Progenitor cell of endocrine pancreas (in vitro differentiated cells): ENCODE data around the gene NFX1. TPM values are rescaled to one million over a fixed set of nuclear protein-coding genes. Genes with fewer than 3 reads are reported as not detected.
A peak's percentile ranks its signal among the peaks of the same experiment; 100 is the strongest.

Experiments used
- DNase-seq: peaks from one replicate; pipeline ENCODE4 v3.0.0; 2021; ENCODE audit warnings: low spot score; ENCODE audit not compliant: unreplicated experiment
- H3K27ac Mint-ChIP-seq: 2 replicates; pipeline ENCODE4 v1.8.0; 2021; ENCODE audit warnings: mild to moderate bottlenecking, moderate library complexity, mixed read lengths
- H3K27me3 Mint-ChIP-seq: 2 replicates; pipeline ENCODE4 v1.8.0; 2021; ENCODE audit warnings: mixed read lengths
- H3K36me3 Mint-ChIP-seq: 2 replicates; pipeline ENCODE4 v1.8.0; 2022; ENCODE audit warnings: mixed read lengths; ENCODE audit not compliant: insufficient read depth
- H3K4me1 Mint-ChIP-seq: 2 replicates; pipeline ENCODE4 v1.8.0; 2021; ENCODE audit warnings: low read depth, mixed read lengths
- H3K4me3 Mint-ChIP-seq: 2 replicates; pipeline ENCODE4 v1.8.0; 2021; ENCODE audit warnings: low read depth, mild to moderate bottlenecking, moderate library complexity, mixed read lengths
- H3K9me3 Mint-ChIP-seq: 2 replicates; pipeline ENCODE4 v1.8.0; 2021; ENCODE audit warnings: low read depth, mixed read lengths
- total RNA-seq: library from RNA; stranded (reverse); gene quantifications from 2 replicates; pipeline ENCODE4 v1.2.1, GENCODE V29; 2021
- TF ChIP-seq, protein P1 (sequence below): fragments of 200-600 bp; sonication (generic); IDR thresholded peaks from one replicate; pipeline ENCODE4 v1.5.0; 2021; ENCODE audit warnings: antibody characterized with exemption, mild to moderate bottlenecking; ENCODE audit not compliant: unreplicated experiment

The NFX1 gene
- total RNA-seq, 1 donor from 2014 or later = 29.4 TPM

GRCh38 chr9:33277484-33277883, 12.8 kb upstream of the NFX1 start:
- no peaks in the 10 kb centered on the region for H3K27me3 Mint-ChIP-seq
- H3K36me3 Mint-ChIP-seq = peaks cover 13% of the 10 kb centered on the region
- no peaks in the 10 kb centered on the region for H3K4me1 Mint-ChIP-seq

DNA sequence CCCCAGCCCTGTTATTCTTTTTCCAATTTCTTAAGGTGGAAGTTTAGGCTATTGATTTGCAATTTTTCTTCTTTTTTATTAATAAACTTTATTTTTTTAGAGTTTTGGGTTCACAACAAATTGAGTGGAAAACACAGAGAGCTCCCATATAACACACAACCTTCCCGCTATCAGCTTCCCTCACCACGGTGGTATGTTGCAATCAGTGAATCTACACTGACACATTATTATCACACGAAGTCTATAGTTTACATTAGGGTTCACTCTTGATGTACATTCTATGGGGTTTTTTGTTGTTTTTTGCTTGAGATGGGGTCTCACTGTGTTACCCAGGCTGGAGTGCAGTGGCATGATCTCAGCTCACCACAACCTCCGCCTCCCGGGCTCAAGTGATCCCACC, 4.8 kb upstream of the NFX1 start:
- H3K9me3 Mint-ChIP-seq = no peaks in the 10 kb centered on the region
- no peak overlapping the region for H3K4me3 Mint-ChIP-seq
- peaks cover under 1% of the 10 kb centered on the region for H3K36me3 Mint-ChIP-seq
- H3K27me3 Mint-ChIP-seq = no peaks in the 10 kb centered on the region
- TF ChIP-seq, protein P1, sequence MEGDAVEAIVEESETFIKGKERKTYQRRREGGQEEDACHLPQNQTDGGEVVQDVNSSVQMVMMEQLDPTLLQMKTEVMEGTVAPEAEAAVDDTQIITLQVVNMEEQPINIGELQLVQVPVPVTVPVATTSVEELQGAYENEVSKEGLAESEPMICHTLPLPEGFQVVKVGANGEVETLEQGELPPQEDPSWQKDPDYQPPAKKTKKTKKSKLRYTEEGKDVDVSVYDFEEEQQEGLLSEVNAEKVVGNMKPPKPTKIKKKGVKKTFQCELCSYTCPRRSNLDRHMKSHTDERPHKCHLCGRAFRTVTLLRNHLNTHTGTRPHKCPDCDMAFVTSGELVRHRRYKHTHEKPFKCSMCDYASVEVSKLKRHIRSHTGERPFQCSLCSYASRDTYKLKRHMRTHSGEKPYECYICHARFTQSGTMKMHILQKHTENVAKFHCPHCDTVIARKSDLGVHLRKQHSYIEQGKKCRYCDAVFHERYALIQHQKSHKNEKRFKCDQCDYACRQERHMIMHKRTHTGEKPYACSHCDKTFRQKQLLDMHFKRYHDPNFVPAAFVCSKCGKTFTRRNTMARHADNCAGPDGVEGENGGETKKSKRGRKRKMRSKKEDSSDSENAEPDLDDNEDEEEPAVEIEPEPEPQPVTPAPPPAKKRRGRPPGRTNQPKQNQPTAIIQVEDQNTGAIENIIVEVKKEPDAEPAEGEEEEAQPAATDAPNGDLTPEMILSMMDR = no peak
- H3K27ac Mint-ChIP-seq = no peak overlapping the region
- no peak for DNase-seq
- H3K4me1 Mint-ChIP-seq = peaks cover 1% of the 10 kb centered on the region

More at GRCh38 chr9:33277484-33277883, 12.8 kb upstream of the NFX1 start:
- DNase-seq = no peak
- no peak overlapping the region for H3K4me3 Mint-ChIP-seq
- no peaks in the 10 kb centered on the region for H3K9me3 Mint-ChIP-seq
- TF ChIP-seq, protein P1 = no peak
- no peak overlapping the region for H3K27ac Mint-ChIP-seq

GRCh38 chr9:33287087-33287490, 3.2 kb upstream of the NFX1 start:
- TF ChIP-seq, protein P1 = peak; percentile 58
- Mint-ChIP-seq H3K4me3 (no peak overlapping the region), H3K27me3 (no peaks in the 10 kb centered on the region), H3K4me1 (peaks cover 10% of the 10 kb centered on the region), H3K36me3 (peaks cover under 1% of the 10 kb centered on the region), H3K27ac (no peak overlapping the region), H3K9me3 (no peaks in the 10 kb centered on the region)
- no peak for DNase-seq

DNA sequence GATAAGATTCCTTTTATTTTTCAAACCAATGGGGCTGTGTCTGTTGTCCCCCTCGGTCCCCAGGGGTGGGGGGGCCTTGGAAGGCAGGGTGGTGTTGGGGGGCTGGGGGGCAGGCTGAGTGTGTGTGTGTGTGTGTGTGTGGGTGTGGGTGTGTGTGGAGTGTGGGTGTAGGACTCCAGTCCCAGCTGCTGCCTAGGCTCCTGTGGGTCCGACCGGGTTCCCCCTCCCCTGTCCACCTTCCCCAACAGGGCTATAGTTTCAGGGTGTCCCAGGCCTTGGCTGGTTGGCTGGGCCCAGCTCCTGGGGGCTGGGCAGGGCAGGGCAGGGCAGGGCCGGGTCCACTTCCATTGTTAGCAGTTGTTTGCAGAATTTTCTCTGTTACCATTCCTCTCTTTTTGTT, 2.1 kb upstream of the NFX1 start:
- Mint-ChIP-seq H3K27me3 (no peaks in the 10 kb centered on the region), H3K4me3 (no peak overlapping the region), H3K4me1 (peaks cover 14% of the 10 kb centered on the region), H3K9me3 (no peaks in the 10 kb centered on the region), H3K27ac (no peak overlapping the region), H3K36me3 (peaks cover 1% of the 10 kb centered on the region)
- no peak for DNase-seq
- TF ChIP-seq, protein P1 = no peak

- DNase-seq = no peak
- Mint-ChIP-seq H3K9me3 (no peaks in the 10 kb centered on the region), H3K27ac (no peak overlapping the region), H3K36me3 (peaks cover 1% of the 10 kb centered on the region), H3K4me1 (peaks cover 14% of the 10 kb centered on the region), H3K27me3 (no peaks in the 10 kb centered on the region), H3K4me3 (peak overlapping the region; percentile 24)
- TF ChIP-seq, protein P1 = no peak
Measured at GRCh38 chr9:33288828-33289483, 1.4 kb upstream of the NFX1 start.
